GM12878 (cell line): ENCODE measurements around the gene NR6A1. TPM values are rescaled to one million over a fixed set of nuclear protein-coding genes. Genes with fewer than 3 reads are reported as not detected.

Source experiments
- ATAC-seq: fragments of 200-7000 bp; cut with Tn5 transposase; 3 replicates; pipeline ENCODE4 v1.9.1; 2020; ENCODE audit warnings: mild to moderate bottlenecking, moderate library complexity
- BruUV-seq: library from RNA; stranded (reverse); fragments of 400-500 nt; replicated peaks from 2 replicates; lab custom pipeline; 2021; lab: Mats Ljungman, UMichigan
- CTCF ChIA-PET: fragments of 300-600 bp; sonication (Branson Sonifier 250); formaldehyde crosslinking; extraction: SDS; loops from one replicate; lab custom pipeline; 2021; ENCODE audit warnings: inconsistent platforms; lab: Yijun Ruan, JAX
- POLR2A ChIA-PET: fragments of 350-600 bp; formaldehyde crosslinking; extraction: SDS; loops from one replicate; lab custom pipeline; 2021; ENCODE audit warnings: inconsistent platforms; lab: Charles Lee
- RAD21 ChIA-PET: fragments of 300-600 bp; sonication (Branson Sonifier 250); formaldehyde crosslinking; loops from one replicate; lab custom pipeline; 2023; ENCODE audit warnings: antibody characterized with exemption; ENCODE audit not compliant: unreplicated experiment; lab: Charles Lee
- SMC1A ChIA-PET: fragments of 300-600 bp; sonication (Branson Sonifier 250); formaldehyde crosslinking; loops from one replicate; lab custom pipeline; 2023; ENCODE audit not compliant: unreplicated experiment, uncharacterized antibody; lab: Charles Lee
- DNase-seq: peaks from one replicate; pipeline ENCODE4 v3.0.0-alpha.2; 2011; ENCODE audit warnings: low read depth, low spot score
- FAIRE-seq: peaks from 3 replicates; lab custom pipeline; 2011; peaks lifted over from hg19 to GRCh38; lab: Jason Lieb, UNC
- H2AFZ ChIP-seq: 2 replicates; pipeline ENCODE4 v1.6.0; 2011; ENCODE audit warnings: low read depth, low read length, control low read depth; ENCODE audit not compliant: control insufficient read depth
- H3K27ac ChIP-seq: 2 replicates; pipeline ENCODE4 v1.5.1; 2011; ENCODE audit warnings: control low read depth; ENCODE audit not compliant: control insufficient read depth, insufficient read depth
- H3K27me3 ChIP-seq, 2 experiments: replicated peaks in 1 of 2; 2 replicates each; pipeline versions ENCODE4 v1.6.0 to v1.6.1; 2011; ENCODE audit warnings: low read length in 1 of 2; ENCODE audit not compliant: control insufficient read depth in 2 of 2, insufficient read depth in 2 of 2
- H3K36me3 ChIP-seq, 2 experiments: 2 replicates each; pipeline ENCODE4 v1.5.1; 2011; ENCODE audit warnings: low read length in 1 of 2; ENCODE audit not compliant: control insufficient read depth in 2 of 2, insufficient read depth in 2 of 2
- H3K4me1 ChIP-seq: 2 replicates; pipeline ENCODE4 v1.6.1; 2011; ENCODE audit warnings: mild to moderate bottlenecking, low read length, moderate library complexity, mixed read lengths; ENCODE audit not compliant: control insufficient read depth, insufficient read depth
- H3K4me2 ChIP-seq: 2 replicates; pipeline ENCODE4 v1.6.0; 2011; ENCODE audit warnings: control low read depth; ENCODE audit not compliant: control insufficient read depth, insufficient read depth
- H3K4me3 ChIP-seq: fragments of 200-600 bp; sonication (generic); 2 replicates; pipeline ENCODE4 v1.5.1; 2016
- H3K79me2 ChIP-seq: 2 replicates; pipeline ENCODE4 v1.6.0; 2011; ENCODE audit warnings: low read length; ENCODE audit not compliant: control insufficient read depth, insufficient read depth
- H3K9ac ChIP-seq: 2 replicates; pipeline ENCODE4 v1.8.0; 2011; ENCODE audit warnings: low read length, control low read depth, mixed read lengths; ENCODE audit not compliant: control insufficient read depth, insufficient read depth
- H3K9me3 ChIP-seq: replicated peaks from 3 replicates; pipeline ENCODE4 v1.5.1; 2011; ENCODE audit warnings: mild to moderate bottlenecking, low read length; ENCODE audit not compliant: control insufficient read depth, insufficient read depth
- H4K20me1 ChIP-seq: 2 replicates; pipeline ENCODE4 v1.6.0; 2011; ENCODE audit not compliant: control insufficient read depth, insufficient read depth
- CBX3 ChIP-seq: fragments of 200-600 bp; sonication (generic); IDR thresholded peaks from 2 replicates; pipeline ENCODE4 v1.6.1; 2016; ENCODE audit warnings: low read depth, borderline replicate concordance
- HSF1 ChIP-seq: fragments of 150-350 bp; IDR thresholded peaks from 2 replicates; pipeline ENCODE4 v1.6.1; 2014; ENCODE audit warnings: mild to moderate bottlenecking, low read depth, low read length
- NFYA ChIP-seq: IDR thresholded peaks from 2 replicates; pipeline ENCODE4 v1.6.1; 2011; ENCODE audit warnings: low read depth, mild to moderate bottlenecking, low read length, improper control_type of control experiment, borderline replicate concordance
- NR2C1 ChIP-seq: fragments of 450-650 bp; IDR thresholded peaks from 2 replicates; pipeline ENCODE4 v1.6.1; 2017; ENCODE audit warnings: antibody characterized with exemption, mild to moderate bottlenecking, moderate library complexity
- TCF12 ChIP-seq: IDR thresholded peaks from 2 replicates; pipeline ENCODE4 v1.6.1; 2011; ENCODE audit warnings: low read depth, mild to moderate bottlenecking, low read length
- USF1 ChIP-seq: IDR thresholded peaks from 2 replicates; pipeline ENCODE4 v1.6.1; 2011; ENCODE audit warnings: borderline replicate concordance, low read depth, mild to moderate bottlenecking, moderate library complexity, mixed read lengths, low read length; ENCODE audit not compliant: insufficient read depth; ENCODE audit errors: extremely low read length
- USF2 ChIP-seq: IDR thresholded peaks from 2 replicates; pipeline ENCODE4 v1.6.1; 2011; ENCODE audit warnings: low read depth, low read length, improper control_type of control experiment, borderline replicate concordance
- ZNF687 ChIP-seq: fragments of 450-650 bp; IDR thresholded peaks from 2 replicates; pipeline ENCODE4 v1.6.1; 2017; ENCODE audit warnings: mild to moderate bottlenecking, moderate library complexity
- ZZZ3 ChIP-seq: IDR thresholded peaks from 2 replicates; pipeline ENCODE4 v1.6.1; 2011; ENCODE audit warnings: low read depth; ENCODE audit not compliant: control insufficient read depth, insufficient read length
- WGBS: methylation state at CpG from one replicate; pipeline ENCODE4 v1.1.6; 2016; ENCODE audit warnings: low lambda C conversion rate; ENCODE audit not compliant: insufficient replicate concordance, insufficient coverage; ENCODE audit errors: missing lambda C conversion rate; 5-methylcytosine and 5-hydroxymethylcytosine counted together
- in situ Hi-C: fragments of 300-500 bp; cut with MboI; formaldehyde crosslinking; loops from 9 replicates; pipeline ENCODE4 v1.14.3; 2018; ENCODE audit warnings: mixed read lengths
- intact Hi-C: fragments of 100-400 bp; cut with micrococcal nuclease; formaldehyde crosslinking; loops from one replicate; pipeline ENCODE4 v1.14.2; 2022; ENCODE audit not compliant: unreplicated experiment
- polyA plus RNA-seq, 11 experiments: library from polyadenylated mRNA; depleted of rRNA in 4 of 11; unstranded in 6 of 11; stranded (reverse) in 5 of 11; fragments of >200 nt; fragmentation: Nextera tagmentation in 4 of 11; fragmentation: Illumina TruSeq in 1 of 11; extraction: Ambion mirVana in 4 of 11; extraction: Trizol in 1 of 11; gene quantifications; 1 replicate in 1 of 11; 2 replicates in 10 of 11; pipeline versions ENCODE4 v1.2.1 to v1.2.3, GENCODE V29; 2011 to 2016; ENCODE audit warnings: inconsistent platforms in 2 of 11, missing spikeins in 2 of 11, low read depth in 1 of 11
- total RNA-seq, 4 experiments: library from RNA; depleted of rRNA in 3 of 4; stranded (reverse); fragments of >200 nt in 3 of 4; fragmentation: Illumina TruSeq in 1 of 4; extraction: Trizol in 1 of 4; gene quantifications; 2 replicates each; pipeline versions ENCODE4 v1.2.1 to v1.2.3, GENCODE V29; 2013 to 2021
- TF ChIP-seq, protein P1 (sequence below): fragments of 450-650 bp; IDR thresholded peaks from 2 replicates; pipeline ENCODE4 v1.6.1; 2017; ENCODE audit warnings: mild to moderate bottlenecking, low read depth, inconsistent platforms; ENCODE audit not compliant: poor library complexity, severe bottlenecking
- TF ChIP-seq, protein P2 (sequence below): IDR thresholded peaks from 2 replicates; pipeline ENCODE4 v1.6.1; 2012; ENCODE audit warnings: low read depth, low read length, improper control_type of control experiment

Gene NR6A1
- total and polyA plus RNA-seq, 10 of the 15 experiments (the other 5 are each of a cell fraction or from before 2014, with no cell fraction given), result 1.2 to 9.2 (median 4.6) TPM

DNA sequence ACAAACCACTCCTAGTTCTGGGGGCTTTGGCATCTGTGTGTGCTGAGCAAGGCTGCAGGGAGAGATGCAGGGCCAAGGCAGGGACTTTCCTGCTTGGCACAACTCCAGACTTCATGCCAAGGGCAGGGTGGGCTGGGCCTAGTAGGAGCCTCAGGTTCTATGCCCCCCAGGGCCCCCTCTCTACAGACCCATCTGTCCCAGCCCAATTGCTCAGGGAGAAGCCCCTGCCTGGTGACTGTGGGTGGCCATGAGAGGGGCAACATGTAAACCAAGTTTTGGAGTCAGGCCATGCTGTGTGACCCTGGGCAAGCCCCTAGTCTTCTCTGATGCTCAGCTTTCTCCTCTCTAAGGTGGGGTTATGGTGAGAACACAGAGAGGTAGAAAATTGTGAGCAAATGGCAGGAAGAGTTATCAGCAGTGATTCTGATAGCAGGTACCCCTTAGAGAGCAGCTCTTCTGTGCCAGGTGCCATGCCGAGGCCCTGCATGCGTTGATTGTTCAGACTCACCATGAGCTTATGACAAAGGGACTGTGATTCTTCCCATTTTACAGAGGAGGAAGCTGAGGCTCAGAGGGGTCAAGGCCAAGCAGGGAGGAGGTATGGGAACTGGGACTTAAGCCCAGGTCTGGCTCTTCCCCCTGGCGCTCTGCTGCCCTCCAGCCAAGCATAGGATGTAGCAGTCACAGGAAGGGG, 11.0 kb upstream of the NR6A1 start:
- intact Hi-C loops, result no loop called here
- H2AFZ ChIP-seq, result no peak overlapping the region
- H3K9ac ChIP-seq, result no peak overlapping the region
- no peaks in the 10 kb centered on the region for H4K20me1 ChIP-seq
- ATAC-seq (no peak), FAIRE-seq (no peak), DNase-seq (no peak)
- POLR2A ChIA-PET, result no interaction called here
- no peak overlapping the region for H3K4me2 ChIP-seq
- SMC1A ChIA-PET, result interaction anchor here (0.7 to 1.5 kb wide), 2 partner anchors 58 to 70 kb away, joined by 3 to 5 read pairs; no protein-coding TSS in a partner anchor
- no TSS peak for BruUV-seq
- CTCF ChIA-PET, result interaction anchor here (0.8 to 16.1 kb wide), 4 partner anchors 9 to 91 kb away, joined by 3 to 575 read pairs (median 4); partner anchors contain the start of genes ARPC5L, RPL35 and WDR38
- in situ Hi-C loops, result no loop called here
- no peak overlapping the region for H3K4me3 ChIP-seq
- no peak overlapping the region for H3K27ac ChIP-seq
- no peaks in the 10 kb centered on the region for H3K79me2 ChIP-seq
- H3K27me3 ChIP-seq, result peaks cover 0 to 2% of the 10 kb centered on the region in 2 experiments; a peak in 2 of 4 replicates
- WGBS, result 63% methylated on average over 3 of the region's 3 CpGs
- RAD21 ChIA-PET, result interaction anchor here (1.2 kb wide), 1 partner anchor 71 kb away, joined by 3 read pairs; the partner anchor contains the start of gene WDR38
- H3K9me3 ChIP-seq, result no peaks in the 10 kb centered on the region
- H3K4me1 ChIP-seq, result no peaks in the 10 kb centered on the region
- H3K36me3 ChIP-seq, result no peaks in the 10 kb centered on the region
- TF ChIP-seq USF1, result no peak
- TF ChIP-seq, protein P1, sequence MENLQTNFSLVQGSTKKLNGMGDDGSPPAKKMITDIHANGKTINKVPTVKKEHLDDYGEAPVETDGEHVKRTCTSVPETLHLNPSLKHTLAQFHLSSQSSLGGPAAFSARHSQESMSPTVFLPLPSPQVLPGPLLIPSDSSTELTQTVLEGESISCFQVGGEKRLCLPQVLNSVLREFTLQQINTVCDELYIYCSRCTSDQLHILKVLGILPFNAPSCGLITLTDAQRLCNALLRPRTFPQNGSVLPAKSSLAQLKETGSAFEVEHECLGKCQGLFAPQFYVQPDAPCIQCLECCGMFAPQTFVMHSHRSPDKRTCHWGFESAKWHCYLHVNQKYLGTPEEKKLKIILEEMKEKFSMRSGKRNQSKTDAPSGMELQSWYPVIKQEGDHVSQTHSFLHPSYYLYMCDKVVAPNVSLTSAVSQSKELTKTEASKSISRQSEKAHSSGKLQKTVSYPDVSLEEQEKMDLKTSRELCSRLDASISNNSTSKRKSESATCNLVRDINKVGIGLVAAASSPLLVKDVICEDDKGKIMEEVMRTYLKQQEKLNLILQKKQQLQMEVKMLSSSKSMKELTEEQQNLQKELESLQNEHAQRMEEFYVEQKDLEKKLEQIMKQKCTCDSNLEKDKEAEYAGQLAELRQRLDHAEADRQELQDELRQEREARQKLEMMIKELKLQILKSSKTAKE, result no peak
- no peak for TF ChIP-seq CBX3
- TF ChIP-seq, protein P2, sequence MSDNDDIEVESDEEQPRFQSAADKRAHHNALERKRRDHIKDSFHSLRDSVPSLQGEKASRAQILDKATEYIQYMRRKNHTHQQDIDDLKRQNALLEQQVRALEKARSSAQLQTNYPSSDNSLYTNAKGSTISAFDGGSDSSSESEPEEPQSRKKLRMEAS, result no peak
- TF ChIP-seq ZZZ3, result no peak
- no peak for TF ChIP-seq NR2C1
- TF ChIP-seq USF2, result no peak
- no peak for TF ChIP-seq HSF1
- TF ChIP-seq ZNF687, result no peak
- no peak for TF ChIP-seq NFYA
- TF ChIP-seq TCF12, result no peak
